ENCODE results near the gene CRIP2. TPM values are rescaled to one million over a fixed set of nuclear protein-coding genes. Genes with fewer than 3 reads are reported as not detected.

CRIP2 gene
- total RNA-seq, 4 donors from 2014 or later: 103 to 203 (median 141) TPM

DNA sequence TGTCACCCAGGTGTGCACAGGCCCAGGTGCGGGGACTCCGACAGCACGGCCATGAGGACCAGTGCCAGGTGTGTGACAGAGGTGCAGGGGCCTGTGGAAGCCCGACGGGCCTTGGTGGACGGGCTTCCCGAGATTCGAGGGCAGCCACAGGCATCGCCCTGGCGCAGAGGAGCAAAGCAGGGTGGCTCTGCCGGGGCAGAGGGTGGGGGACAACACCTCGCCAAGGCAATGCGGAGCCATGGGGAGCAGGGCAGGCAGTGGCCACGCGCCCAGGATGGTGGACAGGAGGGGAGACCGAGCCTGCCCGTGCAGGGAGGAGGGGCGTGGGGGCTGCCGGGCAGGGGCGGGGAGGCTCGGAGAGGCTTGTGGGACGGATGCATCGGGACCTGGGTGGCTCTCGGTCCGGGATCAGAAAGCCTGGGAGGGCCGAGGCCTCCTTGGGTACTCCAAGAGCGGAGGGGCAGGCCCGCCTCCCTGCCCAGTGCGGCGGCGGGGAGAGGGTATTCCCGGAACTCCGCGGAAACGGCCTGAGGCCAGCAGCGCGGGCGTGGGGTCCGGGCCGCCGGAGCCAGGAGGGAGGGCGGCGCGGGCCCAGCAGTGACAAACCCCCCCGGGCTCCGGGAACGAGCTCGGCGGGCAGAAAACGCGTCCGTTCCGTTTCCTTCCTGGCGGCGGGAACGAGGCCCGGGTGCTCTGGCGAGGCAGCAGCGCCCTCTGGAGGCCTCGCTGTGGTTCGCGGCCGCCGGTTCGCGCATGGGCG is 53.4 kb downstream of the CRIP2 start:
- peak overlapping the region; percentile 38 for H3K4me3 ChIP-seq (ENCODE audit: low read depth, poor library complexity, severe bottlenecking)
- DNase-seq (ENCODE audit: low spot score in 2 of 2): peak; percentile 50 to 96
- intact Hi-C loops (cut with DNase I; ENCODE audit: low total_unique reads): loop anchor here (5.0 kb wide), 1 partner anchor 161 kb away; no protein-coding TSS in a partner anchor
- TF ChIP-seq, protein P1, sequence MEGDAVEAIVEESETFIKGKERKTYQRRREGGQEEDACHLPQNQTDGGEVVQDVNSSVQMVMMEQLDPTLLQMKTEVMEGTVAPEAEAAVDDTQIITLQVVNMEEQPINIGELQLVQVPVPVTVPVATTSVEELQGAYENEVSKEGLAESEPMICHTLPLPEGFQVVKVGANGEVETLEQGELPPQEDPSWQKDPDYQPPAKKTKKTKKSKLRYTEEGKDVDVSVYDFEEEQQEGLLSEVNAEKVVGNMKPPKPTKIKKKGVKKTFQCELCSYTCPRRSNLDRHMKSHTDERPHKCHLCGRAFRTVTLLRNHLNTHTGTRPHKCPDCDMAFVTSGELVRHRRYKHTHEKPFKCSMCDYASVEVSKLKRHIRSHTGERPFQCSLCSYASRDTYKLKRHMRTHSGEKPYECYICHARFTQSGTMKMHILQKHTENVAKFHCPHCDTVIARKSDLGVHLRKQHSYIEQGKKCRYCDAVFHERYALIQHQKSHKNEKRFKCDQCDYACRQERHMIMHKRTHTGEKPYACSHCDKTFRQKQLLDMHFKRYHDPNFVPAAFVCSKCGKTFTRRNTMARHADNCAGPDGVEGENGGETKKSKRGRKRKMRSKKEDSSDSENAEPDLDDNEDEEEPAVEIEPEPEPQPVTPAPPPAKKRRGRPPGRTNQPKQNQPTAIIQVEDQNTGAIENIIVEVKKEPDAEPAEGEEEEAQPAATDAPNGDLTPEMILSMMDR (IDR thresholded peaks at IDR 0.05): peak in 1 of 3 donors; percentile 38
- no peak for TF ChIP-seq POLR2A (IDR thresholded peaks at IDR 0.05)
- 6 to 12% methylated on average over 21 to 42 of the region's 67 CpGs for WGBS, 2 donors

DNA sequence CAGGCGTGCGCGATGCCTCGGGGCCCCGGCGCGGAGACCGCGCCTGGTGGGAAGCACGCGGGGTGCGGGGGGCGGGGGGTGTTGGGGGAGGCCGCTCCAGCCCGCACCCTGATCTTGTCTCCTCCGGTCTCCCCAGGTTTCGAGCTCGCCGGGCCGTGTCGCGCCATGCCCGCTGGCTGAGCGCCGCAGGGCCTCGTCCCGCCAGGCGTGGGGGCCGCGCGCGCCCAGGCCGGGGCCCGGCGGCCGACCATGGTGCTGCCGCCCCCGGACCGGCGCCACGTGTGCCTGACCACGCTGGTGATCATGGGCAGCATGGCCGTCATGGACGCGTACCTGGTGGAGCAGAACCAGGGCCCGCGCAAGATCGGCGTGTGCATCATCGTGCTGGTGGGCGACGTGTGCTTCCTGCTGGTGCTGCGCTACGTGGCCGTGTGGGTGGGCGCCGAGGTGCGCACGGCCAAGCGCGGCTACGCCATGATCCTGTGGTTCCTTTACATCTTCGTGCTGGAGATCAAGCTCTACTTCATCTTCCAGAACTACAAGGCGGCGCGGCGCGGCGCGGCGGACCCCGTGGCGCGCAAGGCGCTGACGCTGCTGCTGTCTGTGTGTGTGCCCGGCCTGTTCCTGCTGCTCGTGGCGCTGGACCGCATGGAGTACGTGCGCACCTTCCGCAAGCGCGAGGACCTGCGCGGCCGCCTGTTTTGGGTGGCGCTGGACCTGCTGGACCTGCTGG is 54.1 kb downstream of the CRIP2 start:
- no peak for DNase-seq (ENCODE audit: low spot score in 2 of 2)
- intact Hi-C loops (cut with DNase I; ENCODE audit: low total_unique reads): loop anchor here (5.0 kb wide), 1 partner anchor 161 kb away; no protein-coding TSS in a partner anchor
- H3K4me3 ChIP-seq (ENCODE audit: low read depth, poor library complexity, severe bottlenecking): peak overlapping the region; percentile 38
- TF ChIP-seq POLR2A (IDR thresholded peaks at IDR 0.05): no peak
- TF ChIP-seq, protein P1 (IDR thresholded peaks at IDR 0.05): no peak
- 23 to 24% methylated on average over 49 to 56 of the region's 89 CpGs for WGBS, 2 donors

DNA sequence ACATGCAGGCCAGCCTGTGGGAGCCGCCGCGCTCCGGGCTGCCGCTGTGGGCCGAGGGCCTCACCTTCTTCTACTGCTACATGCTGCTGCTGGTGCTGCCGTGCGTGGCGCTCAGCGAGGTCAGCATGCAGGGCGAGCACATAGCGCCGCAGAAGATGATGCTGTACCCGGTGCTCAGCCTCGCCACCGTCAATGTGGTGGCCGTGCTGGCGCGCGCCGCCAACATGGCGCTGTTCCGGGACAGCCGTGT is 54.6 kb downstream of the CRIP2 start:
- no peak overlapping the region for H3K4me3 ChIP-seq (ENCODE audit: low read depth, poor library complexity, severe bottlenecking)
- intact Hi-C loops (cut with DNase I; ENCODE audit: low total_unique reads): loop anchor here (5.0 kb wide), 1 partner anchor 162 kb away; no protein-coding TSS in a partner anchor
- no peak for TF ChIP-seq POLR2A (IDR thresholded peaks at IDR 0.05)
- TF ChIP-seq, protein P1 (IDR thresholded peaks at IDR 0.05): no peak
- no peak for DNase-seq (ENCODE audit: low spot score in 2 of 2)
- WGBS, 2 donors: 57 to 58% methylated on average over 24 of the region's 24 CpGs

Other genes with a start within 250 kb of the CRIP2 start
- gene BTBD6, start 226.3 kb upstream of the CRIP2 start, total RNA-seq: 10 to 100 TPM; 44.5 to 70.6 (median 62.6) TPM
- gene BRF1, start 173.8 kb upstream of the CRIP2 start, total RNA-seq: 10 to 100 TPM; 32.7 to 74.5 (median 43.0) TPM
- gene PACS2, start 160.1 kb upstream of the CRIP2 start, total RNA-seq: 10 to 100 TPM; 25.9 to 75.1 (median 54.3) TPM
- under 1 TPM in 2 of 4 donors, not detected in 2; 0.17 to 0.34 TPM for gene TEX22, start 76.3 kb upstream of the CRIP2 start, total RNA-seq
- gene MTA1, start 55.0 kb upstream of the CRIP2 start, total RNA-seq: 10 to 100 TPM; 39.3 to 56.7 (median 46.4) TPM
- 100 to 1,000 TPM in 1 of 4 donors, 10 to 100 TPM in 3; 13.1 to 103 (median 63.2) TPM for gene CRIP1, start 12.1 kb downstream of the CRIP2 start, total RNA-seq
- gene TEDC1, start 16.4 kb downstream of the CRIP2 start, total RNA-seq: 10 to 100 TPM in 1 of 4 donors, 1 to 10 TPM in 3; 2.8 to 16.9 (median 5.4) TPM
- gene TMEM121, start 51.8 kb downstream of the CRIP2 start, total RNA-seq: 1 to 10 TPM in 3 of 4 donors, under 1 TPM in 1; 0.99 to 5.4 (median 4.0) TPM